ENCODE results near the gene DACT2.
"Not testable (repeated sequence)": the region's sequence is repeated elsewhere in the genome, so short reads cannot be mapped to it uniquely, and the experiment has no call there.

The DACT2 gene

GRCh38 chr6:168319279-168320111 is at the start of gene DACT2:
TSS of gene DACT2 (minus strand) at chr6:168319777. CDS start at chr6:168319633, 144 bp downstream.
- no peak for DNase-seq

- DNase-seq = no peak
Measured at GRCh38 chr6:168368936-168369335, 49.4 kb upstream of the DACT2 start.

- no peak for DNase-seq
Measured at GRCh38 chr6:168368066-168368820, 48.7 kb upstream of the DACT2 start.

- no peak for DNase-seq
Measured at GRCh38 chr6:168367285-168367751, 47.7 kb upstream of the DACT2 start.

GRCh38 chr6:168366473-168366872 is 46.9 kb upstream of the DACT2 start:
- no peak for DNase-seq

- DNase-seq = no peak
Measured at GRCh38 chr6:168365422-168366165, 46.0 kb upstream of the DACT2 start.

- no peak for DNase-seq
Measured at GRCh38 chr6:168364793-168365421, 45.3 kb upstream of the DACT2 start.

GRCh38 chr6:168363811-168364792 is 44.5 kb upstream of the DACT2 start:
- no peak for DNase-seq

GRCh38 chr6:168363302-168363701 is 43.7 kb upstream of the DACT2 start:
- DNase-seq = no peak

- DNase-seq = no peak
Measured at GRCh38 chr6:168362276-168362990, 42.9 kb upstream of the DACT2 start.

- no peak for DNase-seq
Measured at GRCh38 chr6:168361766-168362165, 42.2 kb upstream of the DACT2 start.

- no peak for DNase-seq
Measured at GRCh38 chr6:168359794-168360193, 40.2 kb upstream of the DACT2 start.

- no peak for DNase-seq
Measured at GRCh38 chr6:168358842-168359420, 39.4 kb upstream of the DACT2 start.

GRCh38 chr6:168356872-168357271 is 37.3 kb upstream of the DACT2 start:
- DNase-seq = not testable (repeated sequence)

- no peak for DNase-seq
Measured at GRCh38 chr6:168355716-168356522, 36.3 kb upstream of the DACT2 start.

GRCh38 chr6:168354338-168354737 is 34.8 kb upstream of the DACT2 start:
- DNase-seq = no peak

GRCh38 chr6:168353041-168353440 is 33.5 kb upstream of the DACT2 start:
- DNase-seq = no peak

- no peak for DNase-seq
Measured at GRCh38 chr6:168352096-168352495, 32.5 kb upstream of the DACT2 start.

GRCh38 chr6:168349718-168350210 is 30.2 kb upstream of the DACT2 start:
- DNase-seq = no peak

All from GDM1 (cell line).